GM18870 (cell line): Measurements from ENCODE around the gene SLIT3.

Source experiments
- ATAC-seq: cut with Tn5 transposase; IDR thresholded peaks from one replicate; pipeline ENCODE4 v1.9.1; 2021; ENCODE audit warnings: moderate library complexity; ENCODE audit not compliant: unreplicated experiment

SLIT3 gene

DNA sequence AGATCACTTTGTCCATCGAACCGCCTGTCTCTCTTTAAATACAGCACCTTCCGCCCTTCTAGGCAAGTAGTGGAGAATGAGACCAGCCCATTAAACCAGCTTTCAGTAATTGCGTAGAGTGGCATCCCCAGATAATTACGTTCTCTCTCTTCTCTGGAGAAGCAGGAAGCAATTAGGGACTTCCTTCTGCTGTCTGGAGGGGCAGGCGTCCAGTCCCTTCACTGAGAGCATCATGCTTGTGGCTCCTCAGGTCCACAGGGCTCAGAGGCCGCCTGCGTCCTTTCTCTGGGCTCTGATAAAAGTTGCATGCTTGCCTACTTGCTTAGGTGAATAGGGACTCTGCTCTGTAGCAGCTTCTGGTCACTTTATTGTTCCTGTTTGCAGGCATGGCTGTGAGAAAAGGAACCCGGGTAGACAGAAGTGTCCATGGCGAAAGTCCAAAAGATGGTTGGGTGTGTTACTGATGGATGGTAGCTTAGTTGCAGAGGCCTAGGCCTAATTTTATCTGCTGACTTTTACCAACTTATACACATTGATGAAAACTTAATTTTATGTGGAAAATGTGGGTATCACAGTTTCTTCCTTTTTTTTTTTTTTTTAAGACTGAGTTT lies 422.7 kb downstream of the SLIT3 start:
- no peak for ATAC-seq

DNA sequence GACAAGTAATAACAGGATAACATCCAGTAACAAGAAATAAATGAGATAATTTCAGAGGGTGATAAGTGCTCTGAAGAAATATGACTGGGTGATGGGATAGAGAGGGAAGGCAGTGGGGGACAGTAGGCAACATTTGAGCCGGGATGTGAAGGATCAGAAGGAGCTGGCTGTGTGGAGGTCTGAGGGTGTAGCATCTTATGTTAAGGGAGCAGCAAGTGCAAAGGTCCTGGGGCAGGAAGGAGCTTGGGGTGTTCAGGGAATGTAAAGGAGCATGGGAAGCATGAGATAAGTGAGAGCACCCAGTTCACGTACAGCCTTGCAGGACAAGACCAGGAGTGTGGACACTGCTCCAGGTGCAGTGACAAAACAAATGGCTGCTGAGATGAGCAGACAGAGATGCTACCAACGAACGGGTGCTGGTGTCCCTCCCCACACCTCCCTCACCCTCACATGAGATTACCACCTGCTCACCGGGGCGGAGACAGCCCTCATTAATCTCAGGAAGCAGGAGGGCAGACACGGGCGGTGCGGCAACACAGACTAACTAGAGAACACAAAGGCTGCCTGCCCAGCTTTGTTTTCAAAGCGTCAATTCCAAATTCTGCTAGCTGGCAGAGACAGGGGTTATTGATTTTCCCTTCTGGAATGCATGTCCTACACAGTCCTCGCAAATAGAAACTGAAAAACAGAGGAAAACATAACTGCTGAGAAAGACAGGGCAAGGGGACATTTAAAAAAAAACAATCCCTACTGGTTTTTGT lies 423.6 kb downstream of the SLIT3 start:
- ATAC-seq = no peak

DNA sequence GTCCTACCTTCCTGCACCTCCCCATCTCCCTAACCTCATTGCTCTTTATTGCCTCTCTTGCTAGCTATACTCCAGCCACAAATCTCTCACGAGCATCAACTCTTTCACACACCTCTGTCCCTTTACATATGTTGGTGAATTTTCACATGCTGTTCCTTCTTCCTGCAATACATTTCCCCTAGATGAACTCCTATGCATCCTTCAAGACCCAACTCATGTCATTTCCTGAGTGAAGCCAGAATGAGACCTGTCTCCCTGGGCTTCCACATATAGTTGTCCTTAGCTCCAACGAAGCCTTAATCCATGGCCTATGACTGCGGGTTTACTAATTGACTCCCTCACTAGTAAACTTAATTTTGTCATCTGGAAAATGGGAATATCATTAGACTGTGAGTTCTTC lies 424.5 kb downstream of the SLIT3 start:
- no peak for ATAC-seq

DNA sequence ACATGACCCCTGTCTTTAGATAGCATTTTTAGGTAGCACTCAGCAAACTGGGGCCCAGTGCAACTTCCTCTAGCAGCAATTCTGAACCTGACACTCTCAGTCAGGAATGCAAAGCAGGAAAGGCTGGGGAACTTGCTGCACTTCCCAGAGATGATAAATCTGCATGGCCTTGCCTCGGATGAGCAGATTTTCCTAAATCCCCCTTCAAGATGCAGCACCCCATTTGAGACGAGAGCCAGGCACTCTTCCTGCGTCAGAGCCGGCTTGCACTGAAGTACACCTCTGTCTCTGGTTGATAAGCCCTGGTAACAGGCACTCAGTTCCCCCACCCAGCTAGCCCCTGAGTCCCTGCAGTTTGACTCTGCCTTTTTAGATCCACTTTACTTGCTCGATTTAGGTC lies 425.1 kb downstream of the SLIT3 start:
- ATAC-seq = no peak

DNA sequence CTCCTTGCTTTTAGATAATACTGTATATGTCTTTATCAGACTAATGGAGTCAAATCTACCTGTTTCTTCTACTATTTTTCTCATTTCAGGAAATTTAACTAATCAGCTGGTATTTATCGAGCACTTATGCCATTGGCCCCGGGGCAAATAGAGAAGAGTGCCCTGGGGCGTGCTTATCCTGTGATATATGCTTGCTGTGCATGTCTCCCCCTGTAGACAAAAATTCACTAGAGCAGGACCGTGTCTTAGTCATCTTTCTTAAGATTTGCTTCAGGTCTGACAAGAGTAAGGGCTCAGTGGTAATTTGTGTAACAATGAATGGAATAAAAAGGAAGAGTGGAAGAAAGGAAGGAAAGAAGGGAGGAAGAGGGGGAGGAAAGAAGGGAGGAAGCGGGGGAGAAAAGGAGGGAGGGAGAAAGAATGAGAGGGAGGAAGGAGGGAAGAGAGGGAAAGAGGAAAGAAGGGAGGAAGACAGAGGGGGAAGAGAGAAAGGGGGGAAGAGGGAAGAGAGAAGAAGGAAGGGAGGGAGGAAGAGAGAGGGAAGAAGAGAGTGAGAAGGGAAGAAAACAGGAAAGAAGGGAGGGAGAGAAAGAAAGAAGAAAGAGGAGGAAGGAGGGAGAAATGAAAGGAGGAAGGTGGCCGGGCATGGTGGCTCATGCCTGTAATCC lies 426.1 kb downstream of the SLIT3 start:
- no peak for ATAC-seq

DNA sequence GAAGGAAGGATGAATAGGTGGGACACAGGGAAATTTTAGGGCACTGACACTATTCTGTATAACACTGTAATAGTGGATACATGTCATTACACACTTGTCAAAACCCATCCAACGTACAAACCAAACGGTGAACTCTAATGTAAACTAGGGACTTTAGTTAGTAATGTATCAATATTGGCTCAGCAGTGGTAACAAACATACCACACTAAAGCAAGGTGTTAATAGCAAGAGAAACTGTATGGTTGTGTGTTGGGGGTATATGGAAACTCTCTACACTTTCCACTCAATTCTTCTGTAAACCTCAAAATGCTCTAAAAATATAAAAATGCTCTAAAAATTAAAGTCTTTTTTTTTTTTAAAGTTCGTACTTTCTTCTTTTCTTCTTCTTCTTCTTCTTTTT lies 428.7 kb downstream of the SLIT3 start:
- no peak for ATAC-seq

DNA sequence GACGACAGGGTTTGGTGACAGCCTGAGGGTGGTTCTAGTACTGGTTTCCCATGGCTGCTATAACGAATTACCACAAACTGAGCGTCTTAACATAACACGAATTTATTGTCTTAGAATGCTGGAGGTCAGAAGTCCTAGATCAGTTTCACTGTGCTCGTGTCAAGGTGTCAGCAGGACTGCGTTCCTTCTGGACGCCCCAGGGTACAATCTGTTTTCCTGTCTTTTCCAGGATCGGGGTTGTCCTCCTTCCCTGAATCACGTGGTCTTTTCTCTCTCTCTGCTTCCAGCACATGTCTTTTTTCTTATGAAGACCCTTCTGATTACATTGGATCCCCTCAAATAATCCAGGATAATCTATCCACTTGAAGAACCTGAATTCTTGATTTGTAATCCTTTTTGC lies 430.0 kb downstream of the SLIT3 start:
- no peak for ATAC-seq

DNA sequence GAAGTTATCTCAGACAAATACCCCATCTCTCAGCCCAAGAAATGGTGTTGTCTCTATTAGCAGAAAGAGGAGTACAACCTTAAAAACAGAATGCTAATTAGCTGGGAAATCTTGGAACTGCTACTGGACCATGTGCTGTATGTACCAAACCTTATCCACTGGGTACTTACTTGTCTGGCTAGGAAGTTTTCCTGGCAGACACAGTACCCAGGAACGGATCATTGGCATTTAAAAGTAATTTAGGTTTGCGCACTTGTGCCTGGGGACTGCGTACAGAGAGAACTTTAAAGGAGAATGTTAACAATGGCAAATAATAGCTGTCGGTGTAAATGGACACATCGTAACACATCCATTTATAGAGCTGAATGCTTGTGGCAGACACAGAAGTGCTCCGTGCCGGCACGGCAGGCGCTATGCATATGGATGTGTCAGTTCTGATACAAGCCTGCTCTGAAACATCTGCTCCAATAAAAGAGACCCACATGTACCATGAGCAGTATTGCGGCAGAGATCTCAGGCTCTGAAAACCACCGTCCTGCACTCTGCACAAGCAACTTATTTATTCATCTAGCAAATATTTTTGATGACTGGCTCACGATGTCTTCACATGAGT lies 431.2 kb downstream of the SLIT3 start:
- no peak for ATAC-seq

DNA sequence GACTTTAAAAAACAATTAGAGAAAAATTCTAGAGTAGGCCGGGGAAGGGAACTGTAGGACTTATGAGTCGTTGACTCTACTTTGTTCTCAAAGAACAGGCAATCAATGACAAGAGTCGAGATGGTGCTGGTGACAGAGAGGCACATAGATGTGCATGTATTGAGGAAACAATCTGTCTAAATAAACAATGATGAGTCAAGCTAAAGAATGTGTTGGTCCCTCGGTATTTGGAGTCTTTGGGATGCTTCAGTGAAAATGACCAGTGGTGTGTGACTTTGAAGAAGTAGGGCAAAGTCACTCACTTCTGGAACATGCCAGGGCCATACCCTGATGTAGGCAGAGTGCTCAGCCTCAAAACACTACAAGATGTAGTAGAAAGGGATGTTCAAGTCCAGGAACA lies 433.7 kb downstream of the SLIT3 start:
- ATAC-seq = no peak

DNA sequence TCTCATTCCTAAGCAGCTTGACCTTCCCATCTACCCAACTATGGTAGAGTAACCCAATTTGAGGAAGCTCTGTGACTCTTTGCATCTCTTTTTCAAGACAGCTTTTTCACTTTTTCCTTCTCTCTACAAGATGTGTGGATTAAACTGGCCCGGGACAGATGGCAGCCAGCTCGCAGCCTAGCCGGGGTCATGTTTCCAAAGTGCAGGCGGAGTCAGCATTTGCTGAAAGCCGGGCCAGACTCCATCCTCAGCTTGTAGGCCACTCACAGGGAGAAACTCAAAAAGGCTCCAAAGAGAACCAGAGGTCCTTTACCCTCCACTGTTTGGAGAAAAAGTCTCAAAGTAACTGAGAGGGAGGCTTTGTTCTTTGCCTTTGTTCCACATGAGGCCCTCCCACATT lies 435.0 kb downstream of the SLIT3 start:
- no peak for ATAC-seq

DNA sequence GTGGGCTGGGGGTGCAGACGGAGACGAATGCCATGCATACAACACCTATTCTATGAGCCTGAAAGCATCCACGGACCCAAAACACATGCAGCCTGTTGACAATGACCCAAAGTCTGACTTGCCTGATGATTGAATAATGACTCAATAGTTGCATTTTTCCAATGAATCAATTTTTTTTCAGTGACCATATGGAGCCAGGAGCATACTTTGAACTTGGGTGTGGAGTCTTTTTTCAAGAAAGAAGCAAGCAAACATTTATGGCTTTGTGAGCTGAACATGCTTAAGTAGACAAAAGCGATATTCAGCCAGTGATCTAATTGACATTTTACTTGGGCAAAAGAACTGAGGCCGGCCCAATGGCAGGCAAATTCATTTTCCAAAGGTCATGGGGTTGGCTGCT lies 437.9 kb downstream of the SLIT3 start:
- ATAC-seq = no peak

DNA sequence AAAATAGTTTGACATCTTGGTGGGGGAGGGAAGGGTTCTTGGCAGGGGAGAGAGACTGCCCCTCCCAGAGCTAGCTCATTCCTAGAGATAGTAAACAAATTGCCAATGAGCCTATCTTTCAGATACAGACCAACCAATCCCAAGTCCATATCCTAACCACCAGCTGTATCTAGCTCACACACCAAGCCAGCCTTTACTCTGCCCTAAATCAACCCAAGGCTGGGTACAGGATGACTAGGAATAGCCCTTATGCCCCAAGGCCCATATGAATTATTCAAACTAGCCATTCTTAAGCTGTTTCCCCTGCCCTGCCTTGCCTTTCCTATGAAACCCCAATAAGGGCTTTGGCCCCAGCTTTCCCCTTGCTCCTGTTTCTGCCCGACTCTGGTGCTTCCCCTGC lies 440.4 kb downstream of the SLIT3 start:
- no peak for ATAC-seq

DNA sequence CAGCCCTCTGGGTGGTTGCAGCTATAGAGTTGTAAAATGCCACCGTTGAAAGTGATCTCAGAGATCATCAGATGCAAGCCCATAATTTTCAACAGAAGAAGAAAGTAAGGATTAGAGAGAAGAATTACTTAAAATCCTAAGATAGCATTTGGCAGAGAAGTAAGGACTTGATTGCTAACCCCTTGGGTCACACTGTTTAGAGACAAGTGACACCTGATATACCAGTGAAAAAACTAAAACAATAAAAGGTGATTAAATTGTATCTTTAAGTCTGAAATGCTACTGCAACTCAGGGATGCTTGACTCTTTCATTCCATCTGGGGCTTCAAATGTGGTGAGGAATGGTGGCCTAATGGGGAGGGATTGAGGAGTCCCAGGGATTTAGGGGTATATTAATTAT lies 440.9 kb downstream of the SLIT3 start:
- ATAC-seq = no peak

DNA sequence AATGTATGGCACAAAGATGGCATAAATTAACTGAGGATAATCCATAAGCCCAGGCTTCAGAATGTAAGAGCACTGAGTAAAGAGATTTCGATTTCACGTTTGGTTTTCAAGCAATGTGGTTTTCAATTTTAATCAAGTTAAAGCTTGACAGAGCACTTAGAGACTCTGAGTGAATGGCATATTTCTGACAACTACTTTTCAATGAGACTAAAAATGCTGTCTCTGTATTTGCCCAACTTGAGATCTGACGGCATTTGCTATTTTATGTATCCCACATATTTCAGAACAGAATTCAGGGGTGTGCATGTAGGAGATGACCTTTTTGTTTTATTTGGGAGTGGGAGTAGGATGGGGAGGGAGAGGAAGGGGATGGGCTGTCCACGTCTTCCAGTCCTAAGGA lies 441.5 kb downstream of the SLIT3 start:
- ATAC-seq = no peak

DNA sequence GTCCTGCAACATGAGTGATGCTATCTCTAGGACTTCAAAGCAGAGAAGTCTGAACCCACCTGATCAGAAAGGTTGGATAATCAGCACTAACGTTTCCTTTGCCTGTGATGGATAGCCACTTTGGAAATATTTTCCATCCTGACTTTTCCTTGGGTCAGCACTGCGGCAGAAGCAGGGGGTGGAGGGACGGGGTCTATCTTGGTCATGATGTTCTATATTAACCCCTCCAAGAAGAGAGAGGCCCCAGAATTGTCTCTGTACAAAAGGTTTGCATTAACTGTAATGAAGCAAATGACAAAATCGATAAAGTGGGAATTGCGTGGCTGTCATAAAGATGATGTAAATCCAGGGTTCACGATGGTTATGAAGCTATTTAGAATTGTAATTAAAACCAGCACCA lies 441.9 kb downstream of the SLIT3 start:
- no peak for ATAC-seq

DNA sequence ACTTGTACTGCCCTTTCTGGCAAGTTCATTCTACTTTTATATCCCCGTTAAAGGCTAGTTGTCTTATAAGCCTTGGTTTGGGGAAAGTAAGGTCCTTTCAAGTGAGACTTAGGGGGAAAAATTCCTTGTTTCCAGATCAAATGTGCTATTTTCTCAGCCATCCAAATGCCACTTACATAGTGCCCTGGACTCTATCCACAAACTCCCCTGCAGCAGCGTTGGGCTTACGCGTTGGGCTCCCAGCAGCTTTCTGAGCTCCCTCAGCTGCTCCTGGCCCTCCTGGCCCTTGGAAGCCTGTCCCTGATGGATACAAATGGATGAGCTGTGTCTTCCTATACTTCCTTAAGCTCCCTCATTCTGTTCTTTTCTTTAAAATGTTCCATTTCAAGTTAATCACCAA lies 442.6 kb downstream of the SLIT3 start:
- ATAC-seq = no peak

DNA sequence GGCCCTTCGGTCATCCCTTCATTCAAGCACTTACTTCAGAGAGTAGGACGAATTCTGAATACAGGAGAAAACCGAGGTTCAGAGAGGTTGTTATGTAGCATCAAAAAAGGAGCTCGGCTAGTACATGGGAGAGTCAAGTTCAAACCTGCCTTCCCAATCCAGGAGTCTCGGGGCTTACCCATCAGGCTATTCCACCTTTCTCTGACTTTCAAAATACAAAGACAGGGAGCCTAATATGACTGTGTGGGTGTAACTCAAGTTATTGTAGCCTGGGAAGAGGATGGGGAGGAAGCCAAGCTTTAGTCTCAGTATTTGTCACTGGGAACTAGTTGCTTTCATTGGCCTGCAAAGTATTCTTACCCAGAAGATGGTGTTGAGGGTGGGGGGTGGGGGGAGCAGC lies 447.0 kb downstream of the SLIT3 start:
- no peak for ATAC-seq

DNA sequence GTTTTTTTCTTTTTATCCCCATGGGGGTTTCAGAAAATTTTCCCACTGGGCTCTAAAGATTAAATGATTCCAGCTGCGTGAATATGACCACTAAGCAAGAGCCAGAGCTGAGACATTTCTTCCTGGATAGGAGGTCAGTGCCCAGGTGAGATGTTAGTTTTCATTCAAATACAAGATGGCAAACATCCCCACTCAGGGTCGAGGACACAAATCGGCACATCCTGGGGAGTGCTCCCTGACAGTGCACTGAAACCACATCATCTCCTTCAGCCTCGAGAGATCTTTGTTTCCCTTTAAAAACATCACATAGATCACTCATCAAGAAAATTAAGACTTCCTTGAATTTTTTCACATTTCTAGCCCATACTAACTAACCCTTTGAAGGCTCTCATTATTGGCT lies 448.6 kb downstream of the SLIT3 start:
- ATAC-seq = no peak

DNA sequence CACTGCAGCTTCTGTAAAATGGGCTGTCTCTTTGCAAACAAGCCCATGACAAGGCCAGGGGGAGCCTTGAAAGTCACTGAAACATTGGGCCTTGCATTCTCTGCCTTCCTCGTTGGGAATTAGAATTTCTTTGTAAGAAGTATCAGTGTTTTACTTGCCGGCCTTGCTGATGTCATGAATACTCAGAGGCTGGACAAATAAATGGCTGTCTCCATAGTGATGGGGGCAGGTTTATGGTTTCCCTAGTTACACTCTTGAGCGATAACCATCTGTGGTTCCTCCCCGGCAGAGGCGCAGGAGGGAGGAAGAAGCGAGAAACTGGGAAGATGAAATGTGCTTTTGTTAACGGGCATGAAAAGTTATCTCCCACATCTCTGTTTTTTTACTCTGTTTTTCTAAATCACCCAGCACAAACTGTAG lies 449.0 kb downstream of the SLIT3 start:
- no peak for ATAC-seq

DNA sequence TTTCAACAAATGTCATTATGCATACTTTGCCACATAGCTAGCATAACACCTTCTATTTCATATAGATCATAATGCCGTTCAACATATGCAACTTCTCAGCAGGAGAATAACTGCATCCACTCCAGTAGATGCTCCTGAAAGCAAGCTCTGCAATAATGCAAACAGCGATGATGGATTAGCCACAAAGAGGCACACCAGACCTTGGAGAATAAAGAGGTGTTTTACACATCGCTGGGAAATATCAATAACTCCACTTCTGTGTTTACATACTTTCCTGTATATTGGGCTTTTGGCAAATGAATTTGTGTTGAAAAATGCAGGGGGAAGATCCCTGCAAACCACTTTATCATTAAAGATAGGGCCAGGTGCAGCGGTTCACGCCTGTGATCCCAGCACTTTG lies 450.3 kb downstream of the SLIT3 start:
- ATAC-seq = no peak

DNA sequence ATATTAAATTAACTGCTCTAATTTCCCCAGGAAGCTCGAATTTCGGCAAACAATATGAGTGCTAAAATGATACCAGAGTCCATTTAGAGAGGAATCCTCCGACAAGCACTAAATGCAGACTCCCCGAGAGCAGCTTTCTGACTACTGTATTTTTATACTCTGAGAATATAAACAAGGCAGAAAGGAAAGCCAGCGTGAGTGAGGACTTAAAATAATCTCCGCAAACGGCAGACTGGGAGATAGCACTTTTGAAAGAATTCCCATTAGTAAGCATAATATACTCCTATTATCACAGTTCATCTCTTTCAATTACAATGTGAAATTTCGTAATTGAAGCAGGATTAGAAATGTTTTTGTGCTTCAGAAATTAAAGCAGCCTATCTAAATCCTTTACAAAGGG lies 452.4 kb downstream of the SLIT3 start:
- ATAC-seq = no peak

DNA sequence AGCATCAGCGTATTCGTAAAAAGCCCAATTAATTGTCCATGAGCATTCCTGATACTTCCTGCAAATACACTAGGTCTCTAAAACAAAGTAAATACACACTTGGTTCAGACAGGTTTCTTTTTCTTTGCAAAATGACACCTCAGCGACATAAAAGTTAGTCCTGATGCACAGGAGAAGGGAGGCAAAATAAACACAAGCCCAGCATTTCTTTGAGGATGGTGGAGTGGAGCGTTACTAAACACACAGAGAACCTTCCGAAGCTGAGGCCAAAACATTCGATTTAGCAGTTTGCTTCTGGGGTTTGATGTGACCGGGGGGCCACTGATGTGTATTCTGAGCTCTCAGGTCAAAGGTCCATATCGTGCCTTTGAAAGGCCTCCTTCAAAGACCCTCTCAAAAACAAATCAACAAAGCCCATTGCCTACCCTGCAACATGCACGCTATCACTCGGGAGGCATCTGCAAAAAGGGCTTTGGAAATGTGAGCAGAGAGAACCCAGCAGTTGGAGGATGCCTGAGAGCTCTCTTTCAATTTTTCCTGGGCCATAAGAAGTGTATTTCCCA lies 453.3 kb downstream of the SLIT3 start:
- no peak for ATAC-seq
